ENCODE results near the gene ISM1. TPM values are rescaled to one million over a fixed set of nuclear protein-coding genes. Genes with fewer than 3 reads are reported as not detected.

ISM1 gene
- total and polyA plus RNA-seq, 7 donors = 0.60 to 3.3 (median 1.5) TPM; not detected in 1

DNA sequence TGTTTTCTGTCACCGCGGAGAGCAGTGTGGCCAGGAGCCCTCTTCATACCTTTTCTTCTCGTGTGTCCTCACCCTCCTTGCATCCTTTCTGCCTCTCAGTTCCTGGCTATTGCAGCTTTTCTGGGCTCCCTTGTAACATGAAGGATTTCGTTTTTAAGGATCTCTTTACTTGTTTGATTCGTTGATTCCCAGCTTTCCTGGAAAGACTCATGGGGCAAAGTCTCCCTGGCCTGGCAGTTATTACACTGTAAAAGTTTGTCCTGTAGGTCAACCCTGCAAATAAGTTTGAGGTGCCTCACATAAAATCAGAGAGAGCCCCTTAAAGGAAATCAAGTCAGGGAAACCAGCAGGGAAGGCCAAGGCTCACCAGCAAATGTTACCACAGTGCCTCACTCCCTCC lies 70.1 kb downstream of the ISM1 start:
- no peak for DNase-seq
- 40 to 69% methylated on average over 5 of the region's 5 CpGs for WGBS, 2 donors
- TF ChIP-seq EP300 (IDR thresholded peaks at IDR 0.05) (no peak), POLR2AphosphoS5 (IDR thresholded peaks at IDR 0.05) (no peak), CTCF (IDR thresholded peaks at IDR 0.05) (no peak), POLR2A (IDR thresholded peaks at IDR 0.05) (no peak)
- H3K36me3 ChIP-seq = no peaks in the 10 kb centered on the region
- no peak overlapping the region for H3K27ac ChIP-seq
- no peak overlapping the region for H3K4me3 ChIP-seq
- no peaks in the 10 kb centered on the region for H3K27me3 ChIP-seq
- intact Hi-C loops (cut with DNase I) = no loop called here
- H3K9me3 ChIP-seq = no peaks in the 10 kb centered on the region
- H3K4me1 ChIP-seq = no peaks in the 10 kb centered on the region

DNA sequence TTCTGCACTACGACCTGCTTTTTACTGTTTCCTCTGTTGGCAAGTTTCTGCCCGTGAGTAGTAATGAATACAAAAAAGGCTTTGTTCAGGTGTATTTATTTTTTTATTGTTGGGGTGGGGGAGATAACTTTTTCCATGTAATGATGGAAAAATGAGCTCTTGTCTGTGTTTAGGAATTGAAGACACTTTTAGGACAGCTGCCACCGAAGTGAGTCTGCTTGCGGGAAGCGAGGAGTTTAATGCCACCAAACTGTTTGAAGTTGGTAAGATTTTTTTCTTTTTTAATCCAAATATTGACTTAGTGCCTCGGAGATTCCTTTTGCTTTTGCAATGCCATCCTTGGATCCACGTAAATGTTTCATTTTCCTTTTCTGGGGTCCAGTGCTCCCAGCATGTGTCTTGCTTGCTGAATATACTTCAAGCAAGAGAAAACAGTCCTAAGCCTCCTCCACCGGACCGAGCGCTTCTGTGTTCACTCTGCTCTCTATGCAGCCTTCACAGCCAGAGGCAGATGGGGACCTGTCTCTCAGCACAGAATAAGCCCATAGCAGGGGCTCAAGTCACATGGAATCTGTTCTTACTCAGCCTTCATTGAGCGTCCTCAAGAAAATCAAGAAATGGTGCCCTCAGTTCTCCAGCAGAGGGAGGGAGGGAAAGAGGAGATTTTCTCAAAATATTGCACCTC lies 71.3 kb downstream of the ISM1 start:
- DNase-seq = no peak
- WGBS, 2 donors = 24 to 62% methylated on average over 11 of the region's 11 CpGs
- Histone ChIP-seq H3K27me3 (no peaks in the 10 kb centered on the region), H3K4me1 (no peaks in the 10 kb centered on the region), H3K4me3 (no peak overlapping the region), H3K36me3 (no peaks in the 10 kb centered on the region), H3K9me3 (no peaks in the 10 kb centered on the region), H3K27ac (no peak overlapping the region)
- intact Hi-C loops (cut with DNase I) = no loop called here
- TF ChIP-seq POLR2AphosphoS5 (IDR thresholded peaks at IDR 0.05) (no peak), CTCF (IDR thresholded peaks at IDR 0.05) (no peak), POLR2A (IDR thresholded peaks at IDR 0.05) (no peak), EP300 (IDR thresholded peaks at IDR 0.05) (no peak)

GRCh38 chr20:13294522-13294921 lies 73.4 kb downstream of the ISM1 start:
- H3K4me1 ChIP-seq = no peaks in the 10 kb centered on the region
- TF ChIP-seq POLR2A (IDR thresholded peaks at IDR 0.05) (no peak), CTCF (IDR thresholded peaks at IDR 0.05) (no peak)
- no peak for DNase-seq
- intact Hi-C loops (cut with DNase I) = no loop called here
- no peaks in the 10 kb centered on the region for H3K9me3 ChIP-seq
- no peaks in the 10 kb centered on the region for H3K27me3 ChIP-seq
- H3K36me3 ChIP-seq = no peaks in the 10 kb centered on the region
- WGBS, 2 donors = 91 to 92% methylated on average over 2 of the region's 2 CpGs
- H3K27ac ChIP-seq = no peak overlapping the region
- H3K4me3 ChIP-seq = no peak overlapping the region

DNA sequence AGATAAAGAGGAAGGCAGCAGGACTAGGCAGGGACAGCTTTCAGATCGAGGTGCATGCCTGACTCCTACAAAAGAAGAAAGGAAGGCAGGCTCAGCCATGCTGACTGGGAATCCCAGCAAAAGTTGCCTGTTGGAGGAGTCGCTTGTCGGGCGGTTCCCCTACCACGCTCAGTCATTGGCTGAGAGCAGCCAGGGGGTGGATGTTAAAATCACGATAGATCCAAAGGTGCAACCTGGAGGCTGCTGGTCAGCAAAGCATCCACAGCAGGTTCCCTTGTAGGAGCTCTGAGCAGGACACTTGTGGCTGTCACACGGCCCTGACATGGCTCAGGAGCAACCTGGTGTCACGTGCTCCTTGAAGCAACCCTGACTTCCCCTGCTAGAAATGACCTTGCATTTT lies 74.6 kb downstream of the ISM1 start:
- WGBS, 2 donors = 87 to 90% methylated on average over 8 of the region's 8 CpGs
- no peaks in the 10 kb centered on the region for H3K36me3 ChIP-seq
- H3K27me3 ChIP-seq = no peaks in the 10 kb centered on the region
- H3K4me1 ChIP-seq = no peaks in the 10 kb centered on the region
- H3K27ac ChIP-seq = no peak overlapping the region
- H3K9me3 ChIP-seq = no peaks in the 10 kb centered on the region
- DNase-seq = no peak
- TF ChIP-seq CTCF (IDR thresholded peaks at IDR 0.05) = no peak
- no peak for TF ChIP-seq POLR2A (IDR thresholded peaks at IDR 0.05)
- no peak for TF ChIP-seq EP300 (IDR thresholded peaks at IDR 0.05)
- no peak for TF ChIP-seq POLR2AphosphoS5 (IDR thresholded peaks at IDR 0.05)
- no peak overlapping the region for H3K4me3 ChIP-seq
- intact Hi-C loops (cut with DNase I) = no loop called here

DNA sequence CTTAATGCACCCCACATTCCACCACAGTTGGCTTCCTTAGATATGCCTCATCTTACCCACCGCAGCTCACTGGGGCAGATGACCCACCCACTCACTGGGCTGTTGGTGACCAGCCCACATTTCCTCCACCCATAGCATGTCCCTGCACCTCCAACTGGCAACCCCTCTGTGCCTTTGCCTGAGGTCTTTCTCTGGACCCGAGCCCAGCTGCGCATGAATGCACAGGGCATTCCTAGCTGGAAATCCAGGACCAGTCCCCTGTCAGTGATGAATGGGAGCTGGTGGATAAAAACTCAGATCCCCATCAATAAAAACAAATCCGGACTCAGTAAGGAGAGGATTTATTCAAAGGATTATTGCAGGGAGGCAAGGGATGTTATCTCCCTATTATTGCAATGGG lies 75.0 kb downstream of the ISM1 start:
- DNase-seq = no peak
- no peaks in the 10 kb centered on the region for H3K27me3 ChIP-seq
- H3K4me3 ChIP-seq = no peak overlapping the region
- H3K9me3 ChIP-seq = no peaks in the 10 kb centered on the region
- no peak overlapping the region for H3K27ac ChIP-seq
- TF ChIP-seq EP300 (IDR thresholded peaks at IDR 0.05) = no peak
- no peak for TF ChIP-seq POLR2AphosphoS5 (IDR thresholded peaks at IDR 0.05)
- no peak for TF ChIP-seq CTCF (IDR thresholded peaks at IDR 0.05)
- TF ChIP-seq POLR2A (IDR thresholded peaks at IDR 0.05) = no peak
- H3K36me3 ChIP-seq = no peaks in the 10 kb centered on the region
- no peaks in the 10 kb centered on the region for H3K4me1 ChIP-seq
- WGBS, 2 donors = 81 to 94% methylated on average over 4 of the region's 4 CpGs
- intact Hi-C loops (cut with DNase I) = no loop called here
